SHP77 (cell line): ENCODE data around the gene DHH.

Experiments
- DNase-seq, 2 experiments: peaks; one replicate each; lab custom pipeline; 2025; lab: John Stamatoyannopoulos, UW

The DHH gene

GRCh38 chr12:49109641-49110463 lies 15.3 kb upstream of the DHH start:
- no peak for DNase-seq

GRCh38 chr12:49108958-49109404 lies 14.4 kb upstream of the DHH start:
- no peak for DNase-seq

- no peak for DNase-seq
Measured at GRCh38 chr12:49105504-49106084, 11.0 kb upstream of the DHH start.

GRCh38 chr12:49104822-49105221 lies 10.2 kb upstream of the DHH start:
- no peak for DNase-seq

- DNase-seq: no peak
Measured at GRCh38 chr12:49100380-49100779, 5.8 kb upstream of the DHH start.

- DNase-seq: no peak
Measured at GRCh38 chr12:49098703-49099102, 4.1 kb upstream of the DHH start.

- peak; percentile 12 to 34 for DNase-seq
Measured at GRCh38 chr12:49098035-49098451, 3.4 kb upstream of the DHH start.

- no peak for DNase-seq
Measured at GRCh38 chr12:49097381-49097780, 2.8 kb upstream of the DHH start.

- no peak for DNase-seq
Measured at GRCh38 chr12:49094975-49095365, 369 bp upstream of the DHH start.

GRCh38 chr12:49093792-49094159 lies 825 bp downstream of the DHH start:
- DNase-seq: peak; percentile 7 to 10

- DNase-seq: no peak
Measured at GRCh38 chr12:49092816-49093406, 1.7 kb downstream of the DHH start.

- peak in 1 of 2 experiments; percentile 48 for DNase-seq
Measured at GRCh38 chr12:49092086-49092815, 2.4 kb downstream of the DHH start.

GRCh38 chr12:49091836-49092085 lies 2.8 kb downstream of the DHH start:
- DNase-seq: no peak

- no peak for DNase-seq
Measured at GRCh38 chr12:49091056-49091835, 3.4 kb downstream of the DHH start.

- no peak for DNase-seq
Measured at GRCh38 chr12:49089821-49090773, 4.5 kb downstream of the DHH start.

GRCh38 chr12:49088932-49089330 lies 5.7 kb downstream of the DHH start:
- no peak for DNase-seq

GRCh38 chr12:49088150-49088931 lies 6.3 kb downstream of the DHH start:
- peak; percentile 85 to 91 for DNase-seq

GRCh38 chr12:49086116-49086515 lies 8.5 kb downstream of the DHH start:
- no peak for DNase-seq

GRCh38 chr12:49084438-49084837 lies 10.2 kb downstream of the DHH start:
- no peak for DNase-seq

GRCh38 chr12:49079793-49080192 lies 14.8 kb downstream of the DHH start:
- DNase-seq: no peak
